Heart right ventricle (tissue), 16 donors: ENCODE data around the gene AQP12B. TPM values are rescaled to one million over a fixed set of nuclear protein-coding genes. Genes with fewer than 3 reads are reported as not detected.

ENCODE experiments used
- ATAC-seq, 8 donors: fragments of 200-7000 bp; cut with Tn5 transposase; one replicate each; pipeline ENCODE4 v1.9.1; 2020; ENCODE audit warnings: mild to moderate bottlenecking in 8 of 8, moderate library complexity in 8 of 8, moderate number of reproducible peaks in 1 of 8
- DNase-seq, 2 donors: peaks; one replicate each; pipeline ENCODE4 v3.0.0-alpha.2; 2020
- H3K27ac ChIP-seq, 10 donors: fragments of 200-600 bp; sonication (generic) in 2 of 10; one replicate each; pipeline versions ENCODE4 v1.5.0 to v1.8.0; 2020 to 2022; ENCODE audit warnings: mild to moderate bottlenecking in 3 of 10
- H3K27me3 ChIP-seq, 7 donors: fragments of 200-600 bp; one replicate each; pipeline ENCODE4 v1.8.0; 2021 to 2022; ENCODE audit warnings: mild to moderate bottlenecking in 2 of 7
- H3K36me3 ChIP-seq, 9 donors: fragments of 200-600 bp; sonication (generic) in 1 of 9; one replicate each; pipeline versions ENCODE4 v1.5.0 to v1.8.0; 2020 to 2022; ENCODE audit warnings: mild to moderate bottlenecking in 2 of 9
- H3K4me1 ChIP-seq, 9 donors: fragments of 200-600 bp; sonication (generic) in 1 of 9; one replicate each; pipeline versions ENCODE4 v1.5.0 to v1.8.0; 2020 to 2022; ENCODE audit warnings: mild to moderate bottlenecking in 4 of 9
- H3K4me3 ChIP-seq, 10 donors: fragments of 200-600 bp; sonication (generic) in 2 of 10; one replicate each; pipeline versions ENCODE4 v1.5.0 to v1.8.0; 2020 to 2022; ENCODE audit warnings: mild to moderate bottlenecking in 7 of 10, moderate library complexity in 2 of 10
- H3K9me3 ChIP-seq, 11 donors: fragments of 200-600 bp in 10 of 11; sonication (generic) in 2 of 11; one replicate each; pipeline versions ENCODE4 v1.5.0 to v1.8.0; 2013 to 2022; ENCODE audit warnings: mild to moderate bottlenecking in 2 of 11, control low read depth in 1 of 11, moderate library complexity in 1 of 11
- CTCF ChIP-seq, 9 donors: fragments of 200-600 bp; sonication (generic) in 2 of 9; IDR thresholded peaks; one replicate each; pipeline versions ENCODE4 v1.5.0 to v1.8.0; 2021 to 2022; ENCODE audit warnings: antibody characterized with exemption in 9 of 9, mild to moderate bottlenecking in 5 of 9, moderate library complexity in 1 of 9
- WGBS, 2 donors: extraction: QIAGEN DNeasy Blood & Tissue Kit; methylation state at CpG; one replicate each; pipeline ENCODE4 v1.1.7; 2013; ENCODE audit warnings: inconsistent platforms in 1 of 2; 5-methylcytosine and 5-hydroxymethylcytosine counted together
- intact Hi-C, 10 donors: fragments of 100-400 bp; cut with DNase I; formaldehyde crosslinking; loops; one replicate each; pipeline versions ENCODE4 v1.11.1 to v1.14.2; 2022
- polyA plus RNA-seq, 2 donors: library from polyadenylated mRNA; stranded (reverse); fragments of 200-250 nt; gene quantifications; one replicate each; pipeline ENCODE4 v1.2.3, GENCODE V29; 2013
- total RNA-seq, 10 donors: library from RNA; stranded (reverse); fragmentation: NEBNext Ultra II Directional in 3 of 10; extraction: Animal tissue kit (Norgen Biotek cat#: 25700) in 3 of 10; gene quantifications; one replicate each; pipeline versions ENCODE4 v1.2.1 to v1.2.4, GENCODE V29; 2021 to 2023
- donor health status: Arrhythmogenic right ventricular cardiomyopathy.
- donor health status: ischemic (EF 13 %, LVEDD 7.1; RV severe dilation, severe dysfunction).
- donor health status: healthy with polysubstance abuse.
- donor health status: DM: no; HTN: yes; CAD: no.
- donor health status: DM: no; HTN: no; CAD: no.
- donor health status: ischemic (EF 25% LVEDD 6.9; RV normal size, moderate dysfunction).
- donor health status: ischemic (EF 25% LVEDD 5.7; RV mildly dilated, moderate dysfunction).
- donor health status: healthy.
- donor health status: DM: yes; HTN: yes; CAD: no.
- donor health status: Ischemic cardiomyopathy.
- donor health status: ischemic (EF 35%, LVEDD 5.7; RV mildly dilated, moderate dysfunction).
- donor health status: nonischemic (EF 11% LVEDD 7.7; RV severe dilation, severe dysfunction).
- donor health status: DM: yes; HTN: yes; CAD: no.
- donor health status: PGD.
- donor health status: ischemic (EF 29% LVEDD 5.4; RV normal size, mild dysfunction).
- donor health status: nonischemic (EF 23%, LVEDD 6.1; RV moderate dilation, normal function).

The AQP12B gene
- total and polyA plus RNA-seq, 12 donors: 0.03 TPM; not detected in 11

- DNase-seq: no peak
- 63 to 64% methylated on average over 20 of the region's 20 CpGs for WGBS, 2 donors
- H3K36me3 ChIP-seq: peaks cover 0 to 8% (median 0%) of the 10 kb centered on the region in 9 donors
Observed at GRCh38 chr2:240628808-240629618, 53.7 kb downstream of the AQP12B start.

GRCh38 chr2:240628507-240628807, 54.2 kb downstream of the AQP12B start:
- Histone ChIP-seq H3K4me3 (no peak overlapping the region), H3K36me3 (peaks cover 0 to 8% (median 0%) of the 10 kb centered on the region in 9 donors), H3K9me3 (peaks cover 0 to 5% (median 1%) of the 10 kb centered on the region in 11 donors), H3K27ac (no peak overlapping the region), H3K27me3 (no peaks in the 10 kb centered on the region), H3K4me1 (peaks cover 0 to 32% (median 0%) of the 10 kb centered on the region in 9 donors)
- intact Hi-C loops: no loop called here
- no peak for TF ChIP-seq CTCF (IDR thresholded peaks at IDR 0.05)
- ATAC-seq (no peak), DNase-seq (no peak)
- WGBS, 2 donors: 80 to 82% methylated on average over 7 of the region's 7 CpGs

More at GRCh38 chr2:240628808-240629618, 53.7 kb downstream of the AQP12B start:
- intact Hi-C loops: no loop called here
- Histone ChIP-seq H3K9me3 (peaks cover 0 to 10% (median 7%) of the 10 kb centered on the region in 11 donors), H3K4me1 (peaks cover 0 to 26% (median 0%) of the 10 kb centered on the region in 9 donors), H3K4me3 (no peak overlapping the region), H3K27ac (no peak overlapping the region), H3K27me3 (no peaks in the 10 kb centered on the region)
- ATAC-seq: no peak
- TF ChIP-seq CTCF (IDR thresholded peaks at IDR 0.05): no peak

- H3K4me1 ChIP-seq: peaks cover 0 to 35% (median 0%) of the 10 kb centered on the region in 9 donors
- peaks cover 0 to 8% (median 0%) of the 10 kb centered on the region in 9 donors for H3K36me3 ChIP-seq
- DNase-seq (no peak), ATAC-seq (no peak)
- intact Hi-C loops: no loop called here
- WGBS, 2 donors: 90% methylated on average over 17 of the region's 17 CpGs
- H3K9me3 ChIP-seq: no peaks in the 10 kb centered on the region
- no peak overlapping the region for H3K4me3 ChIP-seq
- TF ChIP-seq CTCF (IDR thresholded peaks at IDR 0.05): no peak
- no peak overlapping the region for H3K27ac ChIP-seq
- no peaks in the 10 kb centered on the region for H3K27me3 ChIP-seq
Observed at GRCh38 chr2:240627736-240628506, 54.8 kb downstream of the AQP12B start.

- ATAC-seq: peak in 1 of 8 donors; percentile 30
- H3K27me3 ChIP-seq: no peaks in the 10 kb centered on the region
Observed at GRCh38 chr2:240626531-240627300, 56.0 kb downstream of the AQP12B start.

More at GRCh38 chr2:240626531-240627300, 56.0 kb downstream of the AQP12B start:
- TF ChIP-seq CTCF (IDR thresholded peaks at IDR 0.05): no peak
- WGBS, 2 donors: 51 to 59% methylated on average over 20 to 21 of the region's 21 CpGs
- no peak for DNase-seq
- intact Hi-C loops: no loop called here
- H3K27ac ChIP-seq: peak overlapping the region in 1 of 10 donors; percentile 74
- H3K9me3 ChIP-seq: no peaks in the 10 kb centered on the region
- peaks cover 0 to 47% (median 0%) of the 10 kb centered on the region in 9 donors for H3K4me1 ChIP-seq
- H3K4me3 ChIP-seq: no peak overlapping the region
- H3K36me3 ChIP-seq: peaks cover 0 to 8% (median 0%) of the 10 kb centered on the region in 9 donors
